Hematopoietic multipotent progenitor cell treated with erythropoietin and hydrocortisone succinate and interleukin-3 and kit ligand, for 8 days (in vitro differentiated cells): ENCODE results near the gene POU3F1.
A peak's percentile ranks its signal among the peaks of the same experiment; 100 is the strongest.

ENCODE experiments used
- DNase-seq: peaks from one replicate; pipeline ENCODE4 v3.0.0-alpha.2; 2015

Gene POU3F1

GRCh38 chr1:38073534-38074301 is 27.1 kb upstream of the POU3F1 start:
- DNase-seq: no peak

GRCh38 chr1:38072858-38073257 is 26.3 kb upstream of the POU3F1 start:
- no peak for DNase-seq

- peak; percentile 49 for DNase-seq
Measured at GRCh38 chr1:38071312-38072256, 25.0 kb upstream of the POU3F1 start.

GRCh38 chr1:38068980-38069340 is 22.4 kb upstream of the POU3F1 start:
- DNase-seq: no peak

GRCh38 chr1:38068220-38068979 is 21.8 kb upstream of the POU3F1 start:
- DNase-seq: no peak

GRCh38 chr1:38064197-38064903 is 17.8 kb upstream of the POU3F1 start:
- no peak for DNase-seq

GRCh38 chr1:38063616-38064015 is 17.0 kb upstream of the POU3F1 start:
- no peak for DNase-seq

- DNase-seq: no peak
Measured at GRCh38 chr1:38062361-38063288, 16.0 kb upstream of the POU3F1 start.

GRCh38 chr1:38061883-38062328 is 15.3 kb upstream of the POU3F1 start:
- no peak for DNase-seq

GRCh38 chr1:38061290-38061689 is 14.7 kb upstream of the POU3F1 start:
- no peak for DNase-seq

- peak; percentile 74 for DNase-seq
Measured at GRCh38 chr1:38060498-38060897, 13.9 kb upstream of the POU3F1 start.

GRCh38 chr1:38059635-38060250 is 13.2 kb upstream of the POU3F1 start:
- DNase-seq: no peak

GRCh38 chr1:38055965-38056364 is 9.4 kb upstream of the POU3F1 start:
- DNase-seq: no peak

- DNase-seq: no peak
Measured at GRCh38 chr1:38055398-38055797, 8.8 kb upstream of the POU3F1 start.

- DNase-seq: no peak
Measured at GRCh38 chr1:38053416-38054091, 7.0 kb upstream of the POU3F1 start.

- no peak for DNase-seq
Measured at GRCh38 chr1:38052750-38053415, 6.3 kb upstream of the POU3F1 start.

GRCh38 chr1:38051079-38051543 is 4.5 kb upstream of the POU3F1 start:
- DNase-seq: no peak

GRCh38 chr1:38050397-38051078 is 3.9 kb upstream of the POU3F1 start:
- no peak for DNase-seq

GRCh38 chr1:38047603-38048141 is 1.1 kb upstream of the POU3F1 start:
- DNase-seq: no peak
